Endodermal cell (in vitro differentiated cells): Measurements from ENCODE around the gene ZNF91. TPM values are rescaled to one million over a fixed set of nuclear protein-coding genes. Genes with fewer than 3 reads are reported as not detected.
A peak's percentile ranks its signal among the peaks of the same experiment; 100 is the strongest.
"Not testable (repeated sequence)": the region's sequence is repeated elsewhere in the genome, so short reads cannot be mapped to it uniquely, and the experiment has no call there.

ENCODE experiments used
- DNase-seq: peaks from one replicate; pipeline ENCODE4 v3.0.0-alpha.2; 2017
- H3K27ac ChIP-seq: 2 replicates; pipeline ENCODE4 v1.5.1; 2013; ENCODE audit warnings: mild to moderate bottlenecking, low read depth, low read length, moderate library complexity
- H3K27me3 ChIP-seq: 2 replicates; pipeline ENCODE4 v1.6.1; 2013; ENCODE audit warnings: mild to moderate bottlenecking, low read length, moderate library complexity; ENCODE audit not compliant: insufficient read depth, control insufficient read depth, poor library complexity, severe bottlenecking
- H3K36me3 ChIP-seq: 2 replicates; pipeline ENCODE4 v1.7.0; 2013; ENCODE audit warnings: mild to moderate bottlenecking, low read length, moderate library complexity; ENCODE audit not compliant: control insufficient read depth, insufficient read depth
- H3K4me1 ChIP-seq: one replicate; pipeline ENCODE4 v1.7.0; 2013; ENCODE audit warnings: low read length; ENCODE audit not compliant: control insufficient read depth, insufficient read depth
- H3K4me3 ChIP-seq: 2 replicates; pipeline ENCODE4 v1.5.1; 2013; ENCODE audit warnings: mild to moderate bottlenecking, low read length, moderate library complexity
- H3K9ac ChIP-seq: 2 replicates; pipeline ENCODE4 v1.6.1; 2013; ENCODE audit warnings: mild to moderate bottlenecking, low read length, moderate library complexity; ENCODE audit not compliant: poor library complexity, severe bottlenecking; ENCODE audit errors: extremely low read depth
- H3K9me3 ChIP-seq: 2 replicates; pipeline ENCODE4 v1.6.1; 2013; ENCODE audit warnings: mild to moderate bottlenecking, low read length, moderate library complexity; ENCODE audit not compliant: control insufficient read depth
- H3K27ac Mint-ChIP-seq: 2 replicates; pipeline ENCODE4 v1.8.0; 2020; ENCODE audit warnings: mixed read lengths
- H3K27me3 Mint-ChIP-seq: 2 replicates; pipeline ENCODE4 v1.8.0; 2021; ENCODE audit warnings: mild to moderate bottlenecking, mixed read lengths; ENCODE audit not compliant: insufficient read depth
- H3K36me3 Mint-ChIP-seq: 2 replicates; pipeline ENCODE4 v1.8.0; 2020; ENCODE audit warnings: low read depth, mixed read lengths
- H3K4me1 Mint-ChIP-seq: 2 replicates; pipeline ENCODE4 v1.8.0; 2020; ENCODE audit warnings: mixed read lengths
- H3K4me3 Mint-ChIP-seq: 2 replicates; pipeline ENCODE4 v1.8.0; 2020; ENCODE audit warnings: mild to moderate bottlenecking, moderate library complexity, mixed read lengths
- H3K9me3 Mint-ChIP-seq: 2 replicates; pipeline ENCODE4 v1.8.0; 2020; ENCODE audit warnings: mild to moderate bottlenecking, mixed read lengths
- CTCF ChIP-seq: fragments of 200-600 bp; sonication (generic); conservative IDR thresholded peaks from 2 replicates; pipeline ENCODE4 v1.5.0; 2021; ENCODE audit warnings: antibody characterized with exemption, mild to moderate bottlenecking
- WGBS, 2 experiments: methylation state at CpG; one replicate each; pipeline versions ENCODE4 v1.1.5 to v1.1.7; 2013; ENCODE audit warnings: missing lambda C conversion rate in 2 of 2, mixed read lengths in 1 of 2; ENCODE audit not compliant: insufficient coverage in 1 of 2, insufficient read length in 1 of 2; 5-methylcytosine and 5-hydroxymethylcytosine counted together
- total RNA-seq, 2 donors: library from RNA; stranded (reverse); fragmentation: NEBNext Ultra II Directional in 1 of 2; extraction: Animal tissue kit (Norgen Biotek cat#: 25700) in 1 of 2; gene quantifications; 2 replicates in 1 of 2; 3 replicates in 1 of 2; pipeline ENCODE4 v1.2.1, GENCODE V29; 2021

ZNF91 gene
- total RNA-seq, 2 donors from 2014 or later: 66.9 to 75.4 TPM

GRCh38 chr19:23365222-23365621, 30.0 kb downstream of the ZNF91 start:
- Histone ChIP-seq H3K9me3 (peaks cover 90% of the 10 kb centered on the region), H3K9ac (no peak overlapping the region), H3K4me1 (no peaks in the 10 kb centered on the region), H3K4me3 (peak overlapping the region; percentile 65), H3K27ac (no peak overlapping the region), H3K36me3 (peaks cover 81% of the 10 kb centered on the region), H3K27me3 (no peaks in the 10 kb centered on the region)
- H3K27ac Mint-ChIP-seq: no peak overlapping the region
- no peak for TF ChIP-seq CTCF
- H3K4me3 Mint-ChIP-seq: no peak overlapping the region
- peaks cover 84% of the 10 kb centered on the region for H3K36me3 Mint-ChIP-seq
- no peaks in the 10 kb centered on the region for H3K4me1 Mint-ChIP-seq
- DNase-seq: no peak
- H3K9me3 Mint-ChIP-seq: peaks cover 90% of the 10 kb centered on the region
- no peaks in the 10 kb centered on the region for H3K27me3 Mint-ChIP-seq
- WGBS, 2 experiments: 91 to 100% methylated on average over 1 to 2 of the region's 3 CpGs

DNA sequence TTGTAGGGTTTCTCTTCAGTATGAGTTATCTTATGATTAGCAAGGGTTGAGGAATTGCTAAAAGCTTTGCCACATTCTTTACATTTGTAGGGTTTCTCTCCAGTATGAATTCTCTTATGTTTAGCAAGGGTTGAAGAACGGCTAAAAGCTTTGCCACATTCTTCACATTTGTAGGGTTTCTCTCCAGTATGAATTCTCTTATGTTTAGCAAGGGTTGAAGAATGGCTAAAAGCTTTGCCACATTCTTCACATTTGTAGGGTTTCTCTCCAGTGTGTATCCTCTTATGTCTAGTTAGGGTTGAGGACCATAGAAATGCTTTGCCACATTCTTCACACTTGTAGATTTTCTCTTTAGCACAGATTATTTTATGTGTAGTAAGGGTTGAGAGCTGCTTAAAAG, 33.4 kb downstream of the ZNF91 start:
- not testable (repeated sequence) for H3K27me3 Mint-ChIP-seq
- peaks cover 95% of the 10 kb centered on the region for H3K9me3 ChIP-seq

DNA sequence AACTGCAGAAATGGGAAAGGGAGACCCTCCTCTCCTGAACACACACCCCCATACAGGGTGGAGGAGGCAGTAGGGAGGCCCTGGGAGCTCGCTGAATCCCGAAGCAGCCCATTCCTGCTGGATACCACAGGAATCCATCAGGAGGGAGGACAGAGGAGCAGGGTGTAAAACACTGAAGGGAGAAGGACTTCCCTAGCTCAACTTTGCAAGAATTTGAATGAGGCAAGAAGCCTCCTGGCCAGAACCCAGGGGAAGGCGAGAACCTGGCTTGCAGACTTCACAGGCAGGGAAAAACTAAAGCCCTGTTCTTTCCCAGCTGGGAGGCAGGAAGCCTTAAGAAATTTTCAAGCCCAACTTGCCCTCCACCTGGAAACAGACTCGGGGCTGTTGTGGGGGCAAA, 43.5 kb downstream of the ZNF91 start:
- 93 to 100% methylated on average over 2 to 4 of the region's 4 CpGs for WGBS, 2 experiments
- H3K9ac ChIP-seq: no peak overlapping the region
- TF ChIP-seq CTCF: no peak
- H3K4me1 ChIP-seq: no peaks in the 10 kb centered on the region
- no peak for DNase-seq
- peak overlapping the region; percentile 61 for H3K4me3 ChIP-seq
- H3K27me3 Mint-ChIP-seq: no peaks in the 10 kb centered on the region
- peaks cover 100% of the 10 kb centered on the region for H3K9me3 Mint-ChIP-seq
- no peak overlapping the region for H3K27ac Mint-ChIP-seq
- no peaks in the 10 kb centered on the region for H3K4me1 Mint-ChIP-seq
- no peaks in the 10 kb centered on the region for H3K27me3 ChIP-seq
- H3K4me3 Mint-ChIP-seq: no peak overlapping the region
- H3K9me3 ChIP-seq: peaks cover 100% of the 10 kb centered on the region
- H3K36me3 ChIP-seq: peaks cover 93% of the 10 kb centered on the region
- no peak overlapping the region for H3K27ac ChIP-seq
- H3K36me3 Mint-ChIP-seq: peaks cover 98% of the 10 kb centered on the region

More for the DNA sequence above, 33.4 kb downstream of the ZNF91 start:
- not testable (repeated sequence) for H3K4me3 Mint-ChIP-seq, H3K4me1 Mint-ChIP-seq, H3K4me1 ChIP-seq, H3K27ac ChIP-seq, H3K27me3 ChIP-seq, DNase-seq, H3K27ac Mint-ChIP-seq, H3K9ac ChIP-seq
- no CpG with 5 or more reads among the region's 1 CpG for WGBS, 2 experiments
- H3K36me3 Mint-ChIP-seq: peaks cover 81% of the 10 kb centered on the region
- peaks cover 75% of the 10 kb centered on the region for H3K36me3 ChIP-seq
- H3K4me3 ChIP-seq: peak overlapping the region; percentile 73
- peaks cover 94% of the 10 kb centered on the region for H3K9me3 Mint-ChIP-seq

- peaks cover 92% of the 10 kb centered on the region for H3K36me3 Mint-ChIP-seq
- H3K4me3 ChIP-seq: peak overlapping the region; percentile 72
- no peak for TF ChIP-seq CTCF
- no peak overlapping the region for H3K27ac Mint-ChIP-seq
- DNase-seq: no peak
- no peak overlapping the region for H3K9ac ChIP-seq
- no peak overlapping the region for H3K4me3 Mint-ChIP-seq
- H3K27me3 Mint-ChIP-seq: no peaks in the 10 kb centered on the region
- peaks cover 97% of the 10 kb centered on the region for H3K36me3 ChIP-seq
- H3K27me3 ChIP-seq: no peaks in the 10 kb centered on the region
- H3K4me1 ChIP-seq: no peaks in the 10 kb centered on the region
- peaks cover 97% of the 10 kb centered on the region for H3K9me3 ChIP-seq
- H3K9me3 Mint-ChIP-seq: peaks cover 84% of the 10 kb centered on the region
- H3K27ac ChIP-seq: no peak overlapping the region
- WGBS, 2 experiments: 90 to 95% methylated on average over 5 to 7 of the region's 7 CpGs
- H3K4me1 Mint-ChIP-seq: no peaks in the 10 kb centered on the region
Observed at GRCh38 chr19:23346696-23347095, 48.6 kb downstream of the ZNF91 start.
